ENCODE measurements around the gene COMMD9. TPM values are rescaled to one million over a fixed set of nuclear protein-coding genes. Genes with fewer than 3 reads are reported as not detected.
"Not testable (repeated sequence)": the region's sequence is repeated elsewhere in the genome, so short reads cannot be mapped to it uniquely, and the experiment has no call there.

The COMMD9 gene
- total and polyA plus RNA-seq, 2 donors (not counting 1 experiment from before 2014, with no cell fraction given), result 15.4 to 56.1 TPM

GRCh38 chr11:36324956-36325355, 35.7 kb upstream of the COMMD9 start:
- not testable (repeated sequence) for H2AFZ ChIP-seq (ENCODE audit: low read length); H3K9ac ChIP-seq (ENCODE audit: insufficient read depth, low read length); H3K4me3 ChIP-seq (replicated peaks in 1 of 4; ENCODE audit: control extremely low read depth in 1 of 4, insufficient read depth in 1 of 4, low read depth in 3 of 4, low read length in 4 of 4); H3K27ac ChIP-seq (ENCODE audit: insufficient read depth, low read length); H4K20me1 ChIP-seq (ENCODE audit: control insufficient read depth, extremely low read depth, insufficient read depth, low read length); H3K27me3 ChIP-seq (ENCODE audit: control insufficient read depth, insufficient read depth, low read length); H3K36me3 ChIP-seq (ENCODE audit: control insufficient read depth, insufficient read depth, low read length); DNase-seq (ENCODE audit: low read depth in 2 of 2); H3K79me2 ChIP-seq (ENCODE audit: control insufficient read depth, insufficient read depth, low read length); H3K9me3 ChIP-seq (ENCODE audit: control insufficient read depth, insufficient read depth, low read depth, low read length); H3K4me1 ChIP-seq (ENCODE audit: control insufficient read depth, extremely low read depth, insufficient read depth, low read length); H3K4me2 ChIP-seq (ENCODE audit: extremely low read depth, insufficient read depth, low read length)

- no peak for TF ChIP-seq EZH2 (IDR thresholded peaks at IDR 0.05; ENCODE audit: low read length, missing control alignments)
- no peak for TF ChIP-seq CTCF (conservative IDR thresholded peaks at IDR 0.05 in 1 of 2, IDR thresholded peaks at IDR 0.05 in 1 of 2; ENCODE audit: low read depth in 1 of 2, low read length in 2 of 2)
These were observed 28.8 kb upstream of the COMMD9 start for GRCh38 chr11:36317992-36318391.

GRCh38 chr11:36316049-36316448, 26.8 kb upstream of the COMMD9 start:
- Histone ChIP-seq H3K4me2 (ENCODE audit: extremely low read depth, insufficient read depth, low read length) (no peak overlapping the region), H3K4me1 (ENCODE audit: control insufficient read depth, extremely low read depth, insufficient read depth, low read length) (no peaks in the 10 kb centered on the region), H3K9ac (ENCODE audit: insufficient read depth, low read length) (no peak overlapping the region), H2AFZ (ENCODE audit: low read length) (no peak overlapping the region), H3K79me2 (ENCODE audit: control insufficient read depth, insufficient read depth, low read length) (no peaks in the 10 kb centered on the region), H3K4me3 (replicated peaks in 1 of 4; ENCODE audit: control extremely low read depth in 1 of 4, insufficient read depth in 1 of 4, low read depth in 3 of 4, low read length in 4 of 4) (no peak overlapping the region), H3K36me3 (ENCODE audit: control insufficient read depth, insufficient read depth, low read length) (no peaks in the 10 kb centered on the region), H3K27ac (ENCODE audit: insufficient read depth, low read length) (no peak overlapping the region), H3K9me3 (ENCODE audit: control insufficient read depth, insufficient read depth, low read depth, low read length) (no peaks in the 10 kb centered on the region), H4K20me1 (ENCODE audit: control insufficient read depth, extremely low read depth, insufficient read depth, low read length) (no peaks in the 10 kb centered on the region), H3K27me3 (ENCODE audit: control insufficient read depth, insufficient read depth, low read length) (peaks cover 3% of the 10 kb centered on the region)
- TF ChIP-seq CTCF (conservative IDR thresholded peaks at IDR 0.05 in 1 of 2, IDR thresholded peaks at IDR 0.05 in 1 of 2; ENCODE audit: low read depth in 1 of 2, low read length in 2 of 2) (no peak), EZH2 (IDR thresholded peaks at IDR 0.05; ENCODE audit: low read length, missing control alignments) (no peak)
- DNase-seq (ENCODE audit: low read depth in 2 of 2), result no peak

More at GRCh38 chr11:36317992-36318391, 28.8 kb upstream of the COMMD9 start:
- Histone ChIP-seq H3K4me1 (ENCODE audit: control insufficient read depth, extremely low read depth, insufficient read depth, low read length) (no peaks in the 10 kb centered on the region), H3K9me3 (ENCODE audit: control insufficient read depth, insufficient read depth, low read depth, low read length) (no peaks in the 10 kb centered on the region), H3K4me3 (replicated peaks in 1 of 4; ENCODE audit: control extremely low read depth in 1 of 4, insufficient read depth in 1 of 4, low read depth in 3 of 4, low read length in 4 of 4) (no peak overlapping the region), H3K9ac (ENCODE audit: insufficient read depth, low read length) (no peak overlapping the region), H4K20me1 (ENCODE audit: control insufficient read depth, extremely low read depth, insufficient read depth, low read length) (no peaks in the 10 kb centered on the region), H3K36me3 (ENCODE audit: control insufficient read depth, insufficient read depth, low read length) (no peaks in the 10 kb centered on the region), H3K79me2 (ENCODE audit: control insufficient read depth, insufficient read depth, low read length) (no peaks in the 10 kb centered on the region), H3K4me2 (ENCODE audit: extremely low read depth, insufficient read depth, low read length) (no peak overlapping the region), H3K27ac (ENCODE audit: insufficient read depth, low read length) (no peak overlapping the region), H3K27me3 (ENCODE audit: control insufficient read depth, insufficient read depth, low read length) (peaks cover 3% of the 10 kb centered on the region), H2AFZ (ENCODE audit: low read length) (no peak overlapping the region)
- no peak for DNase-seq (ENCODE audit: low read depth in 2 of 2)
